GM21381 (cell line): ENCODE measurements around the gene ENOX2.

Source experiments
- ATAC-seq: cut with Tn5 transposase; IDR thresholded peaks from one replicate; pipeline ENCODE4 v1.9.1; 2021; ENCODE audit warnings: mild to moderate bottlenecking, moderate library complexity; ENCODE audit not compliant: unreplicated experiment

Gene ENOX2

DNA sequence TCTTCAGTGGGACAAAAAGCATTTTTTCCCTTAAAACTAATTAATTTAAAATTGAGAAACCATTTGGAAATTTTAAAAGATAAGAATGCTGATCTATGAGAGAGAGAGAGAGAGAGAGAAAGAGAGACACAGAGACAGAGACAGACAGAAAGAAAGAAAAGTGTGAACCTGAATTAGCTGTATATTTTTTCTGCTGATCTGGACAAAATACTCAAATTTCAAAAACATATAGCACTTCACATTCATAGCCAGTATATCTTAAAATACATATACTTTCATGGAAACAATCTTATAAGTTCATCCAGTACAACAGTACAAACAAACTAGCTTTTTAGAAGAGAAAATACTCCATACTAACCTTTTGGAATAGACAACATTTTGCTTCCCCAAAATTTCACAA is 18.4 kb downstream of the ENOX2 start:
- ATAC-seq: no peak

- no peak for ATAC-seq
These were observed 23.1 kb downstream of the ENOX2 start for GRCh38 chrX:130879869-130880268.

- ATAC-seq: no peak
These were observed 24.4 kb downstream of the ENOX2 start for GRCh38 chrX:130878350-130879341.

DNA sequence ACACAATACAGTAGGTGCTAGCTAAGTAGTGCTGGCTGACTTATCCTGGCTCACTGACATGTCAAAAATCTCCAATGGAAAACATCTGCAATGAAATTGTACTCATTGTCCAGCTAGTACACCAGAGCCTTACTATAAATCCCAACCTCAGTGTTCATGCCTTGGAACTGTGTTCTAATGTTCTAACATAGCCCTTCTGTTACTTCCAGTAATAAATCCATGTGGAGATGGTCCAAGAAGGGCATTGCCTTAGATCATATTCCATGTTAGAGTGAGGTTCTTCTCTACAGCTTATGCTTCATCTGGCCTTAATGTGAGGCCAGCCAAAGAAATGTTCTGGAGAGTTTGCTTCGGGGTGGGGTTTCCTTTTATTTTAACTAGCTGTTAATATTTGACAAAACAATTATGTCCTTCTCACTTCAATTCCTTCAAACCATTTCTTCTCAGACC is 25.1 kb downstream of the ENOX2 start:
- ATAC-seq: no peak

DNA sequence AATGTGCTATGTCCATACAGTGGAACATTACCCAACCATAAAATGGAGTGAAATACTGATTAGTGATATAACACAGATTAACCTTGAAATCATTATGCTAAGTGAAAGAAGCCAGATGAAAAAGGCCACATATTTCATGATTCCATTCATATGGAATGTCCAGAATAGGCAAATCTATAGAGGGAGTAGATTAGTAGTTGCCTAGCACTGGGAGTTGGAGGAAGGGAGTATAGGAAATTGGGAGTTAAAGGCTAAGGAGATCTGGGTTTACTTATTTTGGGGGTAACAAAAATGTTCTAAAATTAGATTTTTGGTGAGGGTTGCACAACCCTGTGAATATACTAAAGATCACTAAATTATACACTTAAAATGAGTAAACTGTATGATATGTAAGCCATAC is 26.8 kb downstream of the ENOX2 start:
- ATAC-seq: no peak

DNA sequence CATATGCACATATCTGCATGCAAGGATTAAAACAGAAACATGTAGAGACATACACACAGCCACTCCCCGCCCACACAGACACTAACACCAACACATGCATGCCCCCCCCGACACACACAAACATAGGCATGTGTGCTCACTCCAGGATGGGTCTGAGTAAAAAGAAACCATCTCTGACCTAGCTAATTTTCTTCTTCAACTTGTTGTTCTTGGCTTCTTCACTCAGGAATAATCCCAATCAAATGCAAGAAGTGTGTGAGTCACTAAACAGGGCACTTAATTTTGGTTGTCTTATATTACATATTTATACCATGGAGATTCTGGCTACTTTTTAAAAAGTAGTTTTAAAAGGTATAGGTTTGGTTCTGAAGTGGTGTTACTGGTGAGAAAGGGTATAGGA is 28.3 kb downstream of the ENOX2 start:
- no peak for ATAC-seq

DNA sequence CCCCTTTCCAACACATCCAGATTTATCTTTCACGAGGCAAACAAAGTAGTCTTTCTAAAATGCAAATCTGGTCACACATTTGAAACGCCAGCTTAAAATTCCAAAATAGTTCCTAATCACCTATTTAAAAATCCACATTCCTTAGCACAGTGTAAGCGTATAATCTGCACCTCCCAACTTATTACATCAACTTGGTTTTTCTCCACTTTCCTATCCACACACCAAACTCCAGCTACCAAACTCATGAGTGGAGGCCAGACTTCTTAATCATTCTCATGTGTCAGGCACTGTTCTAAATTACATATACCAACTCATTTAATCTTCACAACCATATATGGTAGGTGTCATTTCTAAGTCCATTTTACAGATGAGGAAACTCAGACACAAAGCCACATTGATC is 33.8 kb downstream of the ENOX2 start:
- ATAC-seq: no peak

GRCh38 chrX:130861462-130861861 is 41.5 kb downstream of the ENOX2 start:
- ATAC-seq: no peak

- ATAC-seq: peak; percentile 93
These were observed 45.8 kb downstream of the ENOX2 start for GRCh38 chrX:130857207-130857606.

DNA sequence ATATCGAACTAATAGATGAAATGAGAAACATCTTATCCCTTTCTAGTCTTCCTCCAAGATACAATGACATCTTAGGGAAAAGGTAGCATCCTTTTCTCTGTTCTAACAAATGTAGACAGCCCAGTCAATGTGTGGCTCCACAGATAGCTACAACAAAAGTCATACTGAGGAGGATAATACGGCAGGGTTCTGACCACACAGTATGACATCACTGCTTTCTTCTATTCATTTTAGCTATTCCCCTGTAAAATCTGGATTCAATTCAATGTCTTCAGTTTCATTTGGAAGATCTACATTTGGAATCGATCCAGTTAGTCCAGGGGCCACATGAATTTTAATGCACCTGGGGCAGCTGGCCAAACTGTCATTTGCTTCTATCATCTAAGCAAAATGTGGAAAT is 51.4 kb downstream of the ENOX2 start:
- ATAC-seq: no peak

DNA sequence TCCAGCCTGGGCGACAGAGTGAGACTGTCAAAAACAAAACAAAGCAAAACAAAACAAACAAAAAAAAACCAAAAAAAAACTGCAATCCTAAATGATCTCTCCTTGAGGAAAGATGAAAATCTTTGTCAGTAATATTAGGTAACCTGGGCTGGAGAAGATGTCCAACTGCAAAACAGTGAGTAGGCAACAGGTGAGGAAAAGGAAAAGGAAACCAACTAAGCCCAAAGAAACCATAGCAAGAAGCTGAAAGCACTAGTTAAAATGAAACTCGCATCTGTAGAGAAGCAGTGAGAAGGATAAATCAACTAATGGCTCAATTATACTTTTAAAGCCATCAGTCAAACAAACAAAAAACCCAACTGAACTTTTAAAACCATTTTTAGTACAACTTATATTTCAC is 54.2 kb downstream of the ENOX2 start:
- peak; percentile 85 for ATAC-seq

DNA sequence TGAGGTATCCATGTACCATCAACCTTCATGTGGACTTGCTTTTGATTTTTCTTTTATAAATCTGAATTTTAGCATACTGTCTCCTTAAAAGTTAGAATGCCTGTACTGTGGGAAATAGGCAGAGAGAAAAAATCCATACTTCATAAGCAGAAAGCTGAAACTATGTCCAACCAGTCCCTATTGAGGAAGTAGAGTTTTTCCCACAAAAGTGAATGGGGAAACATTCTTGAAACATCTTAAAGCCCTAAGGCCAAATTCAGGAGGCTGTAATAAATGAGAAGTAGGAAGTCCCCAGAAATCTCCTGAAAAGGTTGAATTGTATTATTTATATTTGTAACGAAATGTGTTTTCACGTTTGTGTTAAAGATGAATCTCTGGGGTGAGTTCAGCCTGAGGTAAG is 56.3 kb downstream of the ENOX2 start:
- ATAC-seq: no peak

DNA sequence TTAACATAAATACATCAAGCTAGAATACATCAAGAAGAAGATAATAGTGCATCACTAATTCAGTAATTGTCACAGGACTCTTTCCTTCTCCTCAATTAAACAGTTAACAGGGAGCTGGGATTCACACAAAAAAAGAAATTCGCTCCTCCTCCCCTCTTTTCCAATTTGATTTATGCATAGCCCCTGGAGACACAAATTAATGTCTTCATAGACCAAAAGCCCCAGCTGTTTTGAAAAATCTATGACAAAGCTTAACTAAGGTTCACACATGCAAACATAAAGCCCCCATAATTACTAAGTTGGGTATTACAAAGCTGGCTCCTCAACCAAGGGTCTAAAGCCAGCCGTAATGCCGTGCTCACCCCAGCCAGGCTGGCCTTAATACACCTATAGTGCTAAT is 61.2 kb downstream of the ENOX2 start:
- ATAC-seq: no peak

GRCh38 chrX:130840345-130840744 is 62.7 kb downstream of the ENOX2 start:
- ATAC-seq: no peak

DNA sequence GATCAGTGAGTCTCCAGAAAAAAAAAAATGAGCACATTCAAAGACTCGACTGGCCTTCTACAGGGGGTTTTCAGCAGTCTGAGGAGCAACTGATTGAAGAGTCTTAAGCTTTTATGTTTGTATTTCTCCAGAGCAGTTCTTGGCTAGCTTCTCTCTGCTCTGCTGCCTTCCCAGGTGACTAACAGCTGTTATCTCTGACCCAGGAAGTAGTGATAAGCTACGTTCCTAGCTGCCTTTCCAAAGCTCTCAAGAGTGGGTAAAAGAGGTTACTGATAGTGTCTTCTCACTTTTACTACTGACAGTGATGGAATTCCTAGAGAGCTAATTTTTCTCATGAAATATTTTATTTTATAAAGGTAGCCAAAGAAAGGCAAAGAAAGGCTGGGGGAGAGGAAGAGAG is 66.6 kb downstream of the ENOX2 start:
- no peak for ATAC-seq

- no peak for ATAC-seq
These were observed 68.2 kb downstream of the ENOX2 start for GRCh38 chrX:130834830-130835229.

GRCh38 chrX:130834149-130834548 is 68.9 kb downstream of the ENOX2 start:
- no peak for ATAC-seq

GRCh38 chrX:130831347-130831722 is 71.7 kb downstream of the ENOX2 start:
- no peak for ATAC-seq

- no peak for ATAC-seq
These were observed 72.2 kb downstream of the ENOX2 start for GRCh38 chrX:130830599-130831346.

- ATAC-seq: no peak
These were observed 73.2 kb downstream of the ENOX2 start for GRCh38 chrX:130829526-130830515.

DNA sequence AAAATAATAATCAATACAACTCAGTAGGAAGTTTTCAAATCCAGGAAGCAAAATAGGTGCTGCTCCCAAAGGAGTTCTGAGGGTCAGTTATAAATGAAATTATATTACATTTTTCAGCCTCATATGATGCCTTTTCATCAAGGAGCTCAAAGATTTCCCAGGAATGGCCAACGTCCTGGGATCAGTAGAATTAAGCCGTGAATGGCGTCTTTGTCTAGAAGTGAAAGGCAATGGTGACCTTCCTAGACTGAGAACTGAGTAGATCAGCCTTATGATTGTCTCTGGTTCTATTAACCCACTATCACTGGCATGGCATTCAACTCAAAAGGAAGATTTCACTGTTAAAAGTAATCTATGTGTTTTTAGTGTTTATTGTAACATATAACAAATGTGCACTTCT is 74.4 kb downstream of the ENOX2 start:
- no peak for ATAC-seq
